Smooth muscle cell of the brain vasculature (primary cell): Measurements from ENCODE around the gene TRMT13.
"Not testable (repeated sequence)": the region's sequence is repeated elsewhere in the genome, so short reads cannot be mapped to it uniquely, and the experiment has no call there.

Source experiments
- DNase-seq: peaks from one replicate; pipeline ENCODE4 v3.0.0-alpha.2; 2012; ENCODE audit warnings: low read depth, low spot score

The TRMT13 gene

GRCh38 chr1:100162881-100163280 is 29.9 kb downstream of the TRMT13 start:
- DNase-seq, result no peak

GRCh38 chr1:100164216-100164615 is 31.3 kb downstream of the TRMT13 start:
- peak; percentile 21 for DNase-seq

- no peak for DNase-seq
Measured at GRCh38 chr1:100164702-100165101, 31.7 kb downstream of the TRMT13 start.

- DNase-seq, result no peak
Measured at GRCh38 chr1:100168051-100168450, 35.1 kb downstream of the TRMT13 start.

- DNase-seq, result no peak
Measured at GRCh38 chr1:100177295-100178041, 44.5 kb downstream of the TRMT13 start.

GRCh38 chr1:100178091-100178490 is 45.1 kb downstream of the TRMT13 start, which contains the start of gene LRRC39:
Gene LRRC39, minus strand, starts transcription at chr1:100178256. Its CDS starts 9,740 bp downstream, at chr1:100168516.
- no peak for DNase-seq

- no peak for DNase-seq
Measured at GRCh38 chr1:100183370-100183769, 50.4 kb downstream of the TRMT13 start.

GRCh38 chr1:100184536-100184935 is 51.6 kb downstream of the TRMT13 start:
- no peak for DNase-seq

- DNase-seq, result no peak
Measured at GRCh38 chr1:100187912-100188311, 54.9 kb downstream of the TRMT13 start.

GRCh38 chr1:100188617-100189016 is 55.7 kb downstream of the TRMT13 start:
- no peak for DNase-seq

GRCh38 chr1:100198596-100198995 is 65.6 kb downstream of the TRMT13 start:
- DNase-seq, result no peak

- not testable (repeated sequence) for DNase-seq
Measured at GRCh38 chr1:100200060-100200459, 67.1 kb downstream of the TRMT13 start.
